HG02763 (cell line): ENCODE data around the gene SEMA3D.

Experiments used
- ATAC-seq: cut with Tn5 transposase; IDR thresholded peaks from one replicate; pipeline ENCODE4 v1.9.1; 2021; ENCODE audit warnings: mild to moderate bottlenecking, moderate library complexity; ENCODE audit not compliant: unreplicated experiment

The SEMA3D gene

GRCh38 chr7:85184599-85185423, 2.0 kb downstream of the SEMA3D start:
- no peak for ATAC-seq

- no peak for ATAC-seq
Observed at GRCh38 chr7:85183296-85183695, 3.6 kb downstream of the SEMA3D start.

- ATAC-seq, result no peak
Observed at GRCh38 chr7:85178531-85179298, 8.1 kb downstream of the SEMA3D start.

GRCh38 chr7:85177316-85177715, 9.5 kb downstream of the SEMA3D start:
- ATAC-seq, result no peak

- ATAC-seq, result no peak
Observed at GRCh38 chr7:85176197-85176596, 10.7 kb downstream of the SEMA3D start.

GRCh38 chr7:85175217-85175616, 11.6 kb downstream of the SEMA3D start:
- ATAC-seq, result no peak

- no peak for ATAC-seq
Observed at GRCh38 chr7:85172530-85172941, 14.3 kb downstream of the SEMA3D start.

- ATAC-seq, result no peak
Observed at GRCh38 chr7:85167636-85168035, 19.2 kb downstream of the SEMA3D start.

GRCh38 chr7:85165263-85165662, 21.6 kb downstream of the SEMA3D start:
- no peak for ATAC-seq

GRCh38 chr7:85164376-85164775, 22.5 kb downstream of the SEMA3D start:
- ATAC-seq, result no peak

- no peak for ATAC-seq
Observed at GRCh38 chr7:85162721-85163120, 24.1 kb downstream of the SEMA3D start.

- peak; percentile 95 for ATAC-seq
Observed at GRCh38 chr7:85160223-85160622, 26.6 kb downstream of the SEMA3D start.

- ATAC-seq, result no peak
Observed at GRCh38 chr7:85159003-85159402, 27.9 kb downstream of the SEMA3D start.

- no peak for ATAC-seq
Observed at GRCh38 chr7:85156661-85157208, 30.1 kb downstream of the SEMA3D start.

GRCh38 chr7:85154282-85154937, 32.4 kb downstream of the SEMA3D start:
- ATAC-seq, result peak; percentile 48

- ATAC-seq, result no peak
Observed at GRCh38 chr7:85153715-85154114, 33.1 kb downstream of the SEMA3D start.

- ATAC-seq, result no peak
Observed at GRCh38 chr7:85150624-85151023, 36.2 kb downstream of the SEMA3D start.

GRCh38 chr7:85144771-85145170, 42.1 kb downstream of the SEMA3D start:
- no peak for ATAC-seq

- no peak for ATAC-seq
Observed at GRCh38 chr7:85135977-85136376, 50.9 kb downstream of the SEMA3D start.

- no peak for ATAC-seq
Observed at GRCh38 chr7:85133560-85133959, 53.3 kb downstream of the SEMA3D start.

- no peak for ATAC-seq
Observed at GRCh38 chr7:85133006-85133405, 53.9 kb downstream of the SEMA3D start.
